DOHH2 (cell line): ENCODE data around the gene SHISA6.

Source experiments
- CTCF ChIP-seq: fragments of 200-600 bp; sonication (generic); IDR thresholded peaks from one replicate; pipeline ENCODE4 v1.5.1; 2014; ENCODE audit warnings: antibody characterized with exemption, mild to moderate bottlenecking, low read depth, low read length; ENCODE audit not compliant: poor library complexity, severe bottlenecking
- EZH2phosphoT487 ChIP-seq: fragments of 200-600 bp; sonication (generic); IDR thresholded peaks from 2 replicates; pipeline ENCODE4 v1.6.1; 2017; ENCODE audit warnings: borderline replicate concordance, mild to moderate bottlenecking, antibody characterized with exemption, low read length, moderate library complexity, mixed read lengths

- TF ChIP-seq CTCF (no peak), EZH2phosphoT487 (no peak)
These were observed 258.9 kb downstream of the SHISA6 start for GRCh38 chr17:11499881-11500280.
